SK-N-MC (cell line): ENCODE data around the gene SPSB1.
"Not testable (repeated sequence)": the region's sequence is repeated elsewhere in the genome, so short reads cannot be mapped to it uniquely, and the experiment has no call there.

Experiments used
- DNase-seq: peaks from one replicate; pipeline ENCODE4 v3.0.0-alpha.2; 2011; ENCODE audit warnings: low read depth, low spot score
- H3K27ac ChIP-seq: fragments of 200-600 bp; sonication (generic); 2 replicates; pipeline ENCODE4 v1.5.1; 2016; ENCODE audit warnings: mixed run types
- H3K36me3 ChIP-seq: fragments of 200-600 bp; sonication (generic); 2 replicates; pipeline ENCODE4 v1.6.1; 2017; ENCODE audit warnings: antibody characterized with exemption, low read length, mixed read lengths; ENCODE audit not compliant: insufficient read depth
- H3K4me3 ChIP-seq: fragments of 200-600 bp; sonication (generic); 2 replicates; pipeline ENCODE4 v1.5.1; 2016
- H3K9ac ChIP-seq: fragments of 200-600 bp; sonication (generic); 2 replicates; pipeline ENCODE4 v1.8.0; 2017; ENCODE audit warnings: mixed run types, mixed read lengths; ENCODE audit not compliant: insufficient read length
- H3K9me3 ChIP-seq: fragments of 200-600 bp; sonication (generic); 2 replicates; pipeline ENCODE4 v1.6.1; 2017; ENCODE audit warnings: low read depth, mild to moderate bottlenecking, antibody characterized with exemption, low read length, moderate library complexity, mixed read lengths
- EZH2 ChIP-seq: fragments of 200-600 bp; sonication (generic); IDR thresholded peaks from one replicate; pipeline ENCODE4 v1.6.1; 2017; ENCODE audit warnings: antibody characterized with exemption
- FOXP2 ChIP-seq: optimal IDR thresholded peaks from 2 replicates; pipeline ENCODE3; 2011; ENCODE audit warnings: mild to moderate bottlenecking, moderate library complexity; ENCODE audit not compliant: insufficient read depth; ENCODE audit errors: extremely low read length, control extremely low read depth
- POLR2AphosphoS5 ChIP-seq: IDR thresholded peaks from 2 replicates; pipeline ENCODE4 v1.6.1; 2012; ENCODE audit warnings: mild to moderate bottlenecking, low read depth, low read length, borderline replicate concordance

Gene SPSB1

DNA sequence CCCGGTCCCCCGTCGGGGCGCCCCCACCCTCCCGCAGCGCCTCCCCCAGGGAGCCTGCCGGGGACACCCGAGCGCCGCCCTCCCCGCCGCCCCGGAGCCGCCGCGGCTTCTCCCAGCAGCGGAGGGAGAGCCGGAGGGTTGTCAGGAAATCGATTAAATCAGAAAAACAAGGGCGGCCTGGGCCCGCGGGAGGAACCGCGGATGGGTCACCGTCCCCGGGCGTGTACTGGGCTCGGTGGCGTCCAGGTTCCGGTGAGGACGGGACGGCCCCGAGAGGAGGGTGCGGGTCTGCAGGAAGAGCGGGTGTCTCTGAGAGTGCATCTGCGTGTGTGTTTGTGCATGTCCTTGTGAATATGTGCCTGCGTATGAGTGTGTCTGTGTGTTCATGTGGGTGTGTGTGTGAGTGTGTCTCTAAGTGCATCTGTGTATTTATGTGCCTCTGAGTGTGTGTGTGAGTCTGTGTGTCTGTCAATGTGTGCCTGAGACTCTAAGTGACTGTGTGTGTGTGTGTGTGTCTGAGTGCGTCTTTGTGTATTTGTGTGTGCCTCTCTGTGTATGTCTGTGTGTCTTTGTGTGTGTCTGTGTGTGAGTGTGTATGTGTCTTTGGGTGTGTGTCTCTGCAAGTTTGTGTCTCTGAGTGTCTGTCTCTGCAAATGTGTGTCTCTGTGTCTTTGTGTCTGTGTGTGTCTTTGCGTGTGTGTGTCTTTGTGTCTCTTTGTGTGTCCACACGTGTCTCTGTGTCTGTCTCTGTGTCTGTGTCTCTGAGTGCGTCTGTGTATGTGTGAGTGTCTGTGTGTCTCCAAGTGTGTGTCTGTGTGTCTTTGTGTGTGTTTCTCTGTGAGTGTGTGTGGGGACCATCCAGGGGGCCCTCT is 1.1 kb downstream of the SPSB1 start:
- Histone ChIP-seq H3K9me3 (no peaks in the 10 kb centered on the region), H3K36me3 (no peaks in the 10 kb centered on the region), H3K27ac (no peak overlapping the region), H3K9ac (peak overlapping the region; percentile 69), H3K4me3 (peak overlapping the region; percentile 80)
- DNase-seq, result no peak
- TF ChIP-seq POLR2AphosphoS5 (no peak), FOXP2 (no peak), EZH2 (no peak)

DNA sequence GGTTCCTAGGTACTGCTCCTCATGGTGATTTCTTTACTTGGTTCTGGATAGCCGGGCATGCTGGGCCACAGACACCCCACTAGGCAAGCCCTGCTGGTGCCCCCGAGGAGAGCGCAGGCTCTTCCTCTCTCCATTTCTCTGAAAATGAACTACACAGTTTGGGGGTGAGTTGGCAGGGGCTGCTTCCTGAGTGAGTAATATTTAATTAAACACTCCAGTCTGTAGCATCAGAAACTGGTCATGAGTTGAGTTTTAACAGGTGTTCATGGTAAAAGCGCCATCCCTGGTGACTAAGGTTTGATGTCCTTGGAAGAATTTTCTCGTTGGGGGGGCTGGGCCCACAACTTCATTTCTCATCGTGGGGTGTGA is 1.7 kb downstream of the SPSB1 start:
- Histone ChIP-seq H3K9ac (peak overlapping the region; percentile 69), H3K36me3 (no peaks in the 10 kb centered on the region), H3K9me3 (no peaks in the 10 kb centered on the region), H3K4me3 (peak overlapping the region; percentile 80), H3K27ac (no peak overlapping the region)
- no peak for DNase-seq
- TF ChIP-seq EZH2 (no peak), FOXP2 (no peak), POLR2AphosphoS5 (no peak)

DNA sequence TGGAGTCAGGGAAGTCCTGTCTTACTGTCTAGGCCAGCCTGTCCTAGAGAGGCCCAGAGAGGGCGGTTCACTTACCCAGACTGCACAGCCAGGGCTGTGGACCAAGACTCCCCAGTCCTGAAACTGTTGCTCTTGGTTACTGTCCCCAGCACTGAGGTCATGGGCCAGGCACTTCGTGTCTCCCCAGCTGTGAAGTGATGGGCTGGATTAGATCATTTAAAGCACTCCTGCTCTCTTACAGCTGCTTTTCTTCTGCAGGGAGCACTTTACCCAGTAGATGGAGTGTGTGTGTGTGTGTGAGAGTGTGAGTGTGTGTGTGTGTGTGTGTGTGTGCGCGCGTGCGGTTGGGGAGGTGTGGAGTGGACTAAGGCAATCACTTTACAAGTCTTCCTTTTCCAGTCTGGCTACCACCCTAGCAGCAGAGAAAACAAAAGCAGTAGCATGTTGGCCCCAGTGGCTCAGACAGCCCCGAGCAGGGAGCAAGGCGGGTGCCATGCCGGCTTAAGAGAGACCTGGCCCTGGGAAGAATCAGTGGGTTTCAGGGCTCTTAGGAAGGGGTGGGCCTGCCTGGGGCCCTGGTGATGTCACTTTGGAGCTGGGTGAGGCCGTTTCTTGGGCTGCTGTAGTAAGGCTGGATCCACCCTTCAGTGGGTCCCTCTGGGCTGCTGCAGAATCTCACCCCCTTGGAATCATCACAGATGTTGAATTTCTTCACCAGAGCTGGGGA is 2.4 kb downstream of the SPSB1 start:
- no peaks in the 10 kb centered on the region for H3K9me3 ChIP-seq
- H3K4me3 ChIP-seq, result peak overlapping the region; percentile 80
- TF ChIP-seq FOXP2 (no peak), POLR2AphosphoS5 (no peak), EZH2 (no peak)
- no peak overlapping the region for H3K9ac ChIP-seq
- H3K27ac ChIP-seq, result no peak overlapping the region
- DNase-seq, result no peak
- H3K36me3 ChIP-seq, result no peaks in the 10 kb centered on the region

DNA sequence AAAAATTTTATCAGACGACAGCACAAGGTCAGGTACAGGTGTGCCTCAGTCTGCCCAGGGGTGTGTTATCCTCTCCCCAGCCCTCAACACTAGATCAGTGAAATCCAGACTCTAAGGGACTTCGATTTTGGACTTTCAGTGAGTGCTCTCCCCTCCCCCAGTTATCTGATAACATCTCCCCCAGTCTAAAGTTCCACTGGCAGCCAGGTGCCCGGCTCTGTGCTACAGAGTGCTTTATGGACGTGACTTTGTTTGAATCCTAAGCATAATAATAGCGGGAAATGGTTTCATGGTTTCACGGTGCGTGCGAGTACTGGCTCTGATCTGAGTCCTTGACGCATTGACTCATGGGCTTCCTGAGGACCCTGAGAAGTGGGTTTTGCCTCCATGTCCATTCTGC is 3.2 kb downstream of the SPSB1 start:
- TF ChIP-seq FOXP2 (no peak), POLR2AphosphoS5 (no peak), EZH2 (no peak)
- DNase-seq, result no peak
- Histone ChIP-seq H3K27ac (no peak overlapping the region), H3K9me3 (no peaks in the 10 kb centered on the region), H3K36me3 (no peaks in the 10 kb centered on the region), H3K9ac (no peak overlapping the region), H3K4me3 (no peak overlapping the region)

DNA sequence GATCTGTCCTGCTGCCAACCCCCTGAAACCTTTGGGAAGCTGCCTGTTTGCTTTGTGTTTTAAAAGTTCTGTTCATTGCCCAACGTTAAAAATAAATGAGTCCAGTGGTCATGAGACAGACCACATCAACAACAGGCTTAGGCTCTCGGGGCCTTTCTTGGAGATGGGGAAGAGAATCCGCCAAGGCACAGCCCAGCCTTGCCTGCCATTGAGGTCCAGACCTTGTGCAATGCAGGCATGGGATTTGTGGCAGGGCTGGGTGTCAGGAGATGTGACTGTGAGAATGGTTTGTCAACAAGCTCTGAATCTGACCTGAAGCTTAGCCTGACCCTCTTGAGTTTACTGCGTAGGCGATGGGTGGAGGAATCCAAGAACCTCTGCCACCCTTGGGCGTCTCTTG is 4.2 kb downstream of the SPSB1 start:
- no peaks in the 10 kb centered on the region for H3K9me3 ChIP-seq
- DNase-seq, result no peak
- no peak overlapping the region for H3K4me3 ChIP-seq
- no peaks in the 10 kb centered on the region for H3K36me3 ChIP-seq
- TF ChIP-seq FOXP2 (no peak), EZH2 (no peak), POLR2AphosphoS5 (no peak)
- H3K9ac ChIP-seq, result no peak overlapping the region
- no peak overlapping the region for H3K27ac ChIP-seq

DNA sequence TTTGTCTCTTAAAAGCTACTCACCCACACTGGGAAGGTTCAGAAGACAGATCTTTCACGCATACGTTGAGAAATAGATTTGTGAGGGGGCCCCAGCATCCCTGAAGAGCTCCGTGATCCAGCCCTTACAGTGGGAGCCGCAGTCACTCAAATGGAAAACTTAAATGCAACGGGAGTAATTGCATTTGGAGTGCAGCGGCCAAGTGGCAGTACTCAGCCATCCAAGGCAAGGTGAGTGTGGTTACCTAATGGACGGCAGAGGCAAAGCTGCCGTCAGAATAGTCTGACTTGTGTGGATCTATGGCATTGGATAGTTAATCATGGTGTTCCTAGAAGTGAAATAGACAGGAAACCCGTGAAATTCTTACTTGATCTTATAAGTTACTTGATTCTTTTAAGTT is 5.1 kb downstream of the SPSB1 start:
- H3K27ac ChIP-seq, result no peak overlapping the region
- H3K4me3 ChIP-seq, result no peak overlapping the region
- H3K9ac ChIP-seq, result no peak overlapping the region
- no peaks in the 10 kb centered on the region for H3K36me3 ChIP-seq
- no peaks in the 10 kb centered on the region for H3K9me3 ChIP-seq
- no peak for TF ChIP-seq POLR2AphosphoS5
- no peak for DNase-seq

DNA sequence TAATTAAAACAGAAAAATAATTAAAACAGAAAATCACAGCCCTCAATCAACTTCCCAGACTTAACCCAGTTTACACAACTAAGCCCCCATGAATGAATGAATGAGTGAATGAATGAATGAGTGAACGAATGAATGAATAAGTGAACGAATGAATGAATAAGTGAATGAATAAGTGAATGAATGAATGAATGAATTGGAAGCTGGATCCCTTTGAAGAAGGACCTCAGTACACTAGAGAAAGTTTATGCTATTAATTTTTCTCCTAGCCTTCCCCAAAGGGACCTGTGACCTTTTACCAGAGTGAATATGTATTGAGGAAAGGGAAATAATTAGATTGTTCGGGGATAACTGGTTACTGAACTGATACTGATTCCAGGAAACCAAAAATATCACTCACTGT is 5.6 kb downstream of the SPSB1 start:
- H3K9me3 ChIP-seq, result no peaks in the 10 kb centered on the region
- H3K27ac ChIP-seq, result no peak overlapping the region
- H3K9ac ChIP-seq, result no peak overlapping the region
- TF ChIP-seq EZH2, result no peak
- TF ChIP-seq POLR2AphosphoS5, result no peak
- TF ChIP-seq FOXP2, result no peak
- no peak overlapping the region for H3K4me3 ChIP-seq
- H3K36me3 ChIP-seq, result no peaks in the 10 kb centered on the region
- DNase-seq, result no peak

DNA sequence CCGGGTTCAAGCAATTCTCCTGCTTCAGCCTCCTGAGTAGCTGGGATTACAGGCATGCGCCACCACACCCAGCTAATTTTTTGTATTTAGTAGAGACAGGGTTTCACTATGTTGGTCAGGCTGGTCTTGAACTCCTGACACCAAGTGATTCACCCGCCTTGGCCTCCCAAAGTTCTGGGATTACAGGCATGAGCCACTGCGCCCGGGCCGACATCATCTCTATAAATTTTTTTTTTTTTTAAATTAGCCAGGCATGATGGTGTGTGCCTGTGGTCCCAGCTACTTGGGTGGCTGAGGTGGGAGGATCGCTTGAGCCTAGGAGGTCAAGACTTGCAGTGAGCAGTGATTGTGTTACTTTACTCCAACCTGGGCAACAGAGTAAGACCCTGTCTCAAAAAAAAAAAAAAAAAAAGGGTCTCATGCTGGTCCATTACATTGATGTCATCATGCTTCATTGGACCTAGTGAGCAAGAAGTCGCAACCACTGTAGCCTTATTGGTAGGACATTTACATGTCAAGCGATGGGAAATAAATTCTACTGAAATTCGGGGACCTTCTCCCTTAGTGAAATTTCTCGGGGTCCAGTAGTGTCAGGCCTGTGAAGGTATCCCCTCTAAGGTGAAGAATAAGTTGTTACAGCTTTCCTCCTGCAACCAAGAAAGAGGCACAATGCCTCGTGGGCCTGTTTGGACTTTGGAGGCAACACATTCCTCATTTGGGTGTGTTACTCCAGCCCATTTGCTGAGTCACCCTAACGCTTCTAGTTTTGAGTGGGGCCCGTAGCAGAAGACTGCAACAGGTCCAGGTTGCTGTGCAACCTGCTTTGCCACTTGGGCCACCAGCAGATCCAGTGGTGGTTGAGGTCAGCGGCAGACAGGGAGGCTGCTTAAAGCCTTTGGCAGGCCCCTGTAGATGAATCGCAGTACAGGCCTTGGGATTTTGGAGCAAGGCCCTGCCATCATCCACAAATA is 7.2 kb downstream of the SPSB1 start:
- DNase-seq, H3K9me3 ChIP-seq, H3K36me3 ChIP-seq, H3K9ac ChIP-seq, H3K4me3 ChIP-seq, H3K27ac ChIP-seq: not testable (repeated sequence)

DNA sequence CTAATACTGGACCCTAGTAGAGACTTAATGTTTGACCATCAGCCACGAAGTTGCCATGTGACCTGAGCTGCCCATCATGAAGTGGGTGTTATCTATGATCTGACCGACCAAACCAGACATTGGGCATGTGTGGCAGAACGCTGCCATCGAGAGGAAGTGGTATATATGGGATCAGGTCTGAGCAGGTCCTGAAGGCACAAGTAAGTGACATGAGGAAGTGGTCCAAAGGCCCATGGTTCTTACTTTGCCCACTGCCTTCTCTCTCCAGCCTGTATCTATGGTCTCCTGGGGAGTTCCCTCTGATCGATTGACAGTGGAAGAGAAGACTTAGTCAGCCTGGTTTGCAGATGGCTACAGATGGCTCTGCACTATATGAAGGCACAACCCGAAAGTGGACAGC is 7.9 kb downstream of the SPSB1 start:
- H3K9me3 ChIP-seq, result no peaks in the 10 kb centered on the region
- TF ChIP-seq FOXP2 (no peak), POLR2AphosphoS5 (no peak), EZH2 (no peak)
- no peak overlapping the region for H3K4me3 ChIP-seq
- DNase-seq, result no peak
- no peaks in the 10 kb centered on the region for H3K36me3 ChIP-seq
- no peak overlapping the region for H3K9ac ChIP-seq
- no peak overlapping the region for H3K27ac ChIP-seq
